Adipose tissue (tissue), 3 donors: ENCODE data around the gene PLAGL1. TPM values are rescaled to one million over a fixed set of nuclear protein-coding genes. Genes with fewer than 3 reads are reported as not detected.

Experiments
- H3K27ac ChIP-seq: one replicate; pipeline ENCODE4 v1.5.1; 2013; ENCODE audit warnings: low read depth, low read length
- WGBS, 3 donors: extraction: QIAGEN DNeasy Blood & Tissue Kit; methylation state at CpG; one replicate each; pipeline ENCODE4 v1.1.7; 2013; 5-methylcytosine and 5-hydroxymethylcytosine counted together
- polyA plus RNA-seq, 3 donors: library from polyadenylated mRNA; stranded (reverse); fragments of 200-250 nt; gene quantifications; one replicate each; pipeline ENCODE4 v1.2.3, GENCODE V29; 2013
- donor health status: healthy with polysubstance abuse.
- donor health status: Bipolar disorder and iron deficiency.
- donor health status: healthy.

PLAGL1 gene
- polyA plus RNA-seq, 3 donors = 11.2 to 23.1 (median 17.6) TPM

GRCh38 chr6:143973097-143973966, 34.7 kb downstream of the PLAGL1 start:
- WGBS, 3 donors = 70 to 82% (median 79%) methylated on average over 13 of the region's 13 CpGs
- H3K27ac ChIP-seq = no peak overlapping the region

DNA sequence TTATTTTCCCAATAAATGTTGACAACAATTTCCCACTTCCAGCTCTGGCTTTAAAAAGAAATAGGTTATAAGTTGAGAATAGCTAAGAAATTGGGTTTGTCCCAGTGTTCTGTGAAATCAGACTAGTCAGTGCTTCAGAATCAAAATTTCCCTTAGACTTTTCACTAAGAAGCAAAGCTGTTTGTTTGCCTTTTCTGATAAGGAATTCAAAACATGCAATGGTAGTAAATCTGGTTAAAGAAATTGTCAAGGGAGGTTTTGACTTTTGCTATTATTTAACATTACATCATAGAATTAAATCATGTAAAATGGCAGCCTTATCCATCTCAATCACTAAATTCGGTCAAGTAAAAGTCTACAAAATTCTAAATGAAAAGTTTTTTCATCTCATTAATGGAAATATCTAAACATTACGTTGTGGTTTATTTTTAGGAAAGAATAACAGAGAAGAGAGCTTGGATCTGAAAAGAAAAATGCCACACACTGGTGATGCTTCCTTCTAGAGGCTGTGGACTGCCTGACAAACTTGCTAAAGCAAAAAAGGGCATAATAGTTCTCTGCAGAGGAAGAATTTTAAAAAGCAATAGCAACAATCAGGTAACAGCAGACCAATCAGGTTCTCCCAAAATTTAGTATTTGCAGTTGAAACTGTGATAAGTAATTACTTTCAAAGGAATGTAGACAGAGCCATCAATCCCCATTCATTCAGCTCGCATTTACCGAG, 36.4 kb downstream of the PLAGL1 start:
- WGBS, 3 donors = 56 to 69% (median 58%) methylated on average over 4 of the region's 4 CpGs
- no peak overlapping the region for H3K27ac ChIP-seq

DNA sequence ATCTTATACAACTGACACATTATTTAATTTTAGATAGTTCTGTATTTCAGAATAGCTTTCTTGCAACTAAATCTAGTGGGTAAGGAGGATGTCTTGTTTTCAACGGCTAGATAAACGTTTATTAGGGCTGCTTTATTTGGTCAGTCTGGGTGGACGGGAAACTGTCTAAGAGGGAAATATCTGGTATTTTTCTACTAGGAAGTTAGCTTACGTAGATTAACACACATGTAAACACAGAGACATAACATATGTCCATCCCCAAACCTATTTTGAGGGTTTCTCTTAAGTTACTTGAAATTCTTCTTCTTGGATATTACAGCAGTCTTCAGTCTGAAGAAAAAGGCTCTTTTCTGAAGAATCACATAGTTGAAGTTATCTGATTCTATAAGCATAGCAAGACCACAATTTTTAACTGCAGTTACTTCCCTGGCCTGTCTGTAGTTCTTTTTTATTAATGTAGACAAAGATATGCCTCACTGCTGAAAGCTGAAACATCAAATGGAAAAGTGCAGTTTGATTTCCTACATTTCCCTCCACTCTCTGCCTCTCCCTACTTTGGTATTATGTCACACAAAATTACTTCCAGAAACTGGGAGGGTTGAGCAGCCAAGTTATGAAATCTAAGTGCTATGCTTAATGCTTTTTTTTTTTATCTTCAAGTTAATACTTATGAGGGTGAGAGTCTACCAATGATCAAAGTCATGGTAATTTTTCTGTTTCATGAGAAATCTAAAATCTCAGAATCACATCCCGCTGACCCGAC, 37.4 kb downstream of the PLAGL1 start:
- 56 to 70% (median 60%) methylated on average over 6 of the region's 6 CpGs for WGBS, 3 donors
- H3K27ac ChIP-seq = no peak overlapping the region

DNA sequence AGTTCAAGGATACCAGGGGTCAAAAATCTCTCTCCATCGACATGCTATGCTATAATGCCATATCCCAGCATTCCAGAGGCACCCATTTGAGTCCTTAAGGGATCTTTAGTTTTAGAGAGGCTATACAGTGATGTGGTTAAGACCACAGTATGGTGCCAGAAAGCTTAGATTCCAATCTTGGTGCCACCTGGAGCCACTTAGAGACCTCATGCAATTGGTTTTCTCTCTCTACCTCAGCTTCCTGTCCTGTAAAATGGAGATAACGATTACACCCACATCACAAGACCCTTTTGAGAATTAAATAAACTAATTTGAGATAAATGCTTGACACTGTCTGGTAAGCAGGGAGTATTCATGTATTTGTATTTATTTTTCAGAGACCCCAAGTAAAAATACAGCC, 39.0 kb downstream of the PLAGL1 start:
- 52 to 73% (median 56%) methylated on average over 2 of the region's 2 CpGs for WGBS, 3 donors

DNA sequence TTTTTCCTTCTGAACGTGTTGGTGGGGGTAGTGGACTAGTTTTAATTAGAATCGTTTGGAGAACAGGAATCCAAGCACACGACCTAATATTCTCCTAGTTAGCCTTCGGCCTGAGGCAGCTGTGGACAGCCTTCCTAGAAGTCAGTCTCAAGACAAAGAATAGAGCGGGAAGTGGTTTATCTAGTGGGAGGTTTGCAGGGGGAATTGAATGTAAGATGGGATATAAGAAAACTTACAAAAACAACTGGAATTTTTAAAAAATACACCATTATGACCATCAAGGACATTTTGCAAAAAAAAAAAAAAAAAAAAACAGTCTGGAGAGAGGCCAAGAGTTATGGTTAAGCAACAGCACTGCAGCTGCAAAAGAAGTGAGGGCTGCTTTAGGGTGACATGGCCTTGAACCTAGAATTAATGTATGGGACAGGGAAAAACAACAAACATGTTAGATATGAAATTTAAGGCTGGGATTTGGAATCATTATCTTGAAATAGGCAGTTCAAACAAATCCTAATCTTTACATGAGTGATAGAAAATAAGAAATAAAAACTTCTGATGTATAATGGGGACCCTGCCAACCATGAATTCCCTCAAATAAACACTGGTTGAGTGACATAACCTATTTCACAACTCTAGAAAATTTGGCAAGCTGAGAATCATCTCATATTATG, 40.2 kb downstream of the PLAGL1 start:
- H3K27ac ChIP-seq = no peak overlapping the region
- WGBS, 3 donors = 54 to 66% (median 62%) methylated on average over 5 of the region's 5 CpGs

More for the DNA sequence above, 39.0 kb downstream of the PLAGL1 start:
- no peak overlapping the region for H3K27ac ChIP-seq

DNA sequence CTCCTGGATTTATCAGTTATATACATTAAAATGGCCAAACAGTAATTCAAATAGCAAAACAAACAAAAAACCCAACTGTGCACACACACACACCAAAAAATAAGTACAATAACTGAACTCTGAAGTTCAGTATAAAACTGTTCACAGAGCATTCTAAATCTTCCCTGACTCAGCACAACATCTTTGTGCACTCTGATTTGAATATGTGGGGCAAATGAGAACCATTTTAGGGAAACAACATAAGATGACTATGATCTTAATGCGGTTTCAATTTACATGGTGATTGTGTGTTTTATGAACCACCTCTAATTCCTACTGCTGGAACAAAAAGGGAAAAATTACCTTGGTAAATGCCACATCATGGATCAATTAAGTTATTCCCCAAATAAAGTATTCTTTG, 41.7 kb downstream of the PLAGL1 start:
- 66 to 100% (median 75%) methylated on average over 1 of the region's 1 CpG for WGBS, 3 donors
- no peak overlapping the region for H3K27ac ChIP-seq

DNA sequence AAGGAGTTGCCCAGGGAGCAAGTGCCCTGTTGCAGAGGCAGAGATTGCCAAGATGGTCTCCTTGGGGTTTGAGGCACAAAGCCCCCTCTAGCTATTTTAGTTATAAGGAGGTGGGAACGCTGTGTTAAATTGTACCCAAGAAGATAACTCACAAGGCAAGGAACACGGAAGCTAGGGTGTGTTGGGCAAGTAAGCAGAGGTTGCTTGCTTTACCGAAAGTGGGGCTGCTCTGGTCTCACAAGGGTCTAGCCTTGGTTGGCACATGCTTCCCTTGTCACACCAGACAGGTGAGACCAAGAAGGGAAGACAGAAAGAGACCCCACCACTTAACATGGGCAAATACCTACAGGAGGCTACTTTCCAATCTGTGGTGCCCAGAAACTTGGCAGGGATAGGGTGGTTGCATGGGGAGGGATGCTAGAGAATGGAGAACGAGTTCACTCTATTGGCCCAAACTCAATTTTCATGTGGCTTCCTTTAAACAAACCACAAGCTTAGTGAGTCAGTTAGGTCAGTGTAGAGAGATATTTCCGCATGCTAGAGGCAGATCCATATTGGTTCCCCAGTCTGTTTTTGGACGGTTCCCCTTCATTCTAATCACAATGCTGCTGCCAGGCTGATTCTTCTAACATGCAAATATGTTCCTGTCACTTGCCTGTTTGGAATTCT, 42.4 kb downstream of the PLAGL1 start:
- WGBS, 3 donors = 59 to 85% (median 60%) methylated on average over 6 of the region's 6 CpGs
- no peak overlapping the region for H3K27ac ChIP-seq

GRCh38 chr6:143964674-143965081, 43.4 kb downstream of the PLAGL1 start:
- no peak overlapping the region for H3K27ac ChIP-seq
- 51 to 65% (median 53%) methylated on average over 6 of the region's 6 CpGs for WGBS, 3 donors

- no peak overlapping the region for H3K27ac ChIP-seq
- WGBS, 3 donors = 67 to 79% (median 77%) methylated on average over 7 of the region's 7 CpGs
These were observed 44.7 kb downstream of the PLAGL1 start for GRCh38 chr6:143963158-143963919.

GRCh38 chr6:143961886-143962878, 45.9 kb downstream of the PLAGL1 start:
- 66 to 70% (median 70%) methylated on average over 12 of the region's 12 CpGs for WGBS, 3 donors
- no peak overlapping the region for H3K27ac ChIP-seq

DNA sequence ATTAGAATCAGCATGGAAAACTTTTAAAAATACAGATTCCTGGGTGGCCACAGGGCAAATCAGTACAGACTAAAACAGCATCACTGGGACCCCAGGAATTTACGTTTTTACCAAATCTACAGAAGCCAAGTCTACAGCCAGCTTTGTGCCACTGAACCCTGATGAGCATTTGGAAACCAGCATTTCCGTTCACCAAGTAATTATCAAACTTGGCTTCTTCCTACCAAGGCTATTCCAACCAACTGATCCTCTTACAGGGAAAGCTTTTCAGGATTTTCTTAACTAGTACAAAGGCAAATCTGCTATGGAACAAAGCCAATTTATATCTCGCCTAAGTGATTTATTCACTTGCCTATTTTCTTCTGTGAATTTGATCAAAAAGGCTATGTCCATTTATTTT, 47.0 kb downstream of the PLAGL1 start:
- H3K27ac ChIP-seq = no peak overlapping the region
- WGBS, 3 donors = 58 to 78% (median 68%) methylated on average over 3 of the region's 3 CpGs

- no peak overlapping the region for H3K27ac ChIP-seq
- 61 to 71% (median 66%) methylated on average over 4 of the region's 4 CpGs for WGBS, 3 donors
These were observed 48.1 kb downstream of the PLAGL1 start for GRCh38 chr6:143959927-143960326.

DNA sequence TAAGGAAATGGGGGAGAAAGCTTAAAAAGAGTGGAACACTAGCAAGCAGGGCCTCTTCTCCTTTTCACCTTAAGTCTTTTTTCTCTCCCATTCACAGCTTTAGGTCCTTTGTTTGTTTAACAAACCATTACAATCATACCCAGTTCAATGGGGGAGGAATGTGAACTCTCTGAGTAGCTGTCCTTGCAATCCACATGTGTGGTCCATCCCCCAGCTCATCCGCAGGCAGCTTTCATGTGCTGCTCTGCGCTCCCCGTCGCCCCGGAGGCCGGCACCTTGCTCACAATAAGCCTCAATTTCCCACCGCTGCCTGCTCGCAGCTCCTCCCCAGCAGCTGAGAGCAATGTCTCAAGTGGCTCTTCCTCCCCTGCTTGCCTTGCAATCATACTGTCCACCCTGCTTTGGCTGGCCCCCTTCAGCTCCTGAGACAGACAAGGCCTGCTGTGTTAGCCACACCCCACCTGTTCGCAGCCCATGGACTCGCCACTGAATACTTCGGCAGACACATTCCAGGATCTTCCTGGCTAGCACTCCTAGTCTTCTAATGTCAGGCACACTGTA, 49.1 kb downstream of the PLAGL1 start:
- 86 to 89% (median 89%) methylated on average over 11 of the region's 11 CpGs for WGBS, 3 donors

GRCh38 chr6:143957679-143958274, 50.3 kb downstream of the PLAGL1 start:
- WGBS, 3 donors = 62 to 78% (median 75%) methylated on average over 4 of the region's 4 CpGs
- no peak overlapping the region for H3K27ac ChIP-seq

More for the DNA sequence above, 49.1 kb downstream of the PLAGL1 start:
- H3K27ac ChIP-seq = no peak overlapping the region

- WGBS, 3 donors = 91 to 96% (median 93%) methylated on average over 8 of the region's 8 CpGs
These were observed 52.1 kb downstream of the PLAGL1 start for GRCh38 chr6:143955971-143956370.

More at GRCh38 chr6:143955971-143956370, 52.1 kb downstream of the PLAGL1 start:
- H3K27ac ChIP-seq = no peak overlapping the region
